Astrocyte of the spinal cord (primary cell): ENCODE results near the gene SLC4A4.

Source experiments
- DNase-seq: peaks from one replicate; pipeline ENCODE4 v3.0.0; 2011; ENCODE audit warnings: low read depth, low spot score
- H3K4me3 ChIP-seq: 2 replicates; pipeline ENCODE4 v1.5.1; 2011; ENCODE audit warnings: low read depth, mild to moderate bottlenecking, low read length, moderate library complexity
- in situ Hi-C: cut with HindIII; loops from 2 replicates; pipeline ENCODE4 v1.10.0; 2017; ENCODE audit warnings: low sequenced_read_pairs
- TF ChIP-seq, protein P1 (sequence below): IDR thresholded peaks from 2 replicates; pipeline ENCODE4 v1.5.1; 2012; ENCODE audit warnings: low read depth, mild to moderate bottlenecking, low read length, inconsistent platforms

Gene SLC4A4

DNA sequence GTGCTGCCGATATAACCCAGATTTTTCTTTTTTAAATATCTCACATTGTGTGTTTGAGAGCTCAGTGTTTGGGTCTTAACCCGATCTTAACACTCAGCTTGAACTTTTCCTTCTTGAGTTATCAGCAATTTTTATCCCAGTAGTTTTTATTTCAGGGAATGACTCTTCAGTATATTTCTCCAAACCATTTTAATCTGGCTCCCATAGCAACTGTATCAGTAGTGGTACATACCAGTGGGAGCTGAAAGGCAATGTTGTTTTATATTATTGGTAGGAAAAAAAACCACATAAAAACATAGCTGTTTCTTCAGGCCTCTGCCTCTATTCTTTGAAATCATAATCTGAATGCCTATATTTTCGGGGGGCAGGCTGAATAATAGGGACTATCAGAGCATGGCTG lies 111.1 kb downstream of the SLC4A4 start:
- H3K4me3 ChIP-seq = no peak overlapping the region
- in situ Hi-C loops = no loop called here
- DNase-seq = no peak

GRCh38 chr4:71453531-71453930 lies 114.7 kb downstream of the SLC4A4 start:
- in situ Hi-C loops = no loop called here
- no peak overlapping the region for H3K4me3 ChIP-seq
- TF ChIP-seq, protein P1, sequence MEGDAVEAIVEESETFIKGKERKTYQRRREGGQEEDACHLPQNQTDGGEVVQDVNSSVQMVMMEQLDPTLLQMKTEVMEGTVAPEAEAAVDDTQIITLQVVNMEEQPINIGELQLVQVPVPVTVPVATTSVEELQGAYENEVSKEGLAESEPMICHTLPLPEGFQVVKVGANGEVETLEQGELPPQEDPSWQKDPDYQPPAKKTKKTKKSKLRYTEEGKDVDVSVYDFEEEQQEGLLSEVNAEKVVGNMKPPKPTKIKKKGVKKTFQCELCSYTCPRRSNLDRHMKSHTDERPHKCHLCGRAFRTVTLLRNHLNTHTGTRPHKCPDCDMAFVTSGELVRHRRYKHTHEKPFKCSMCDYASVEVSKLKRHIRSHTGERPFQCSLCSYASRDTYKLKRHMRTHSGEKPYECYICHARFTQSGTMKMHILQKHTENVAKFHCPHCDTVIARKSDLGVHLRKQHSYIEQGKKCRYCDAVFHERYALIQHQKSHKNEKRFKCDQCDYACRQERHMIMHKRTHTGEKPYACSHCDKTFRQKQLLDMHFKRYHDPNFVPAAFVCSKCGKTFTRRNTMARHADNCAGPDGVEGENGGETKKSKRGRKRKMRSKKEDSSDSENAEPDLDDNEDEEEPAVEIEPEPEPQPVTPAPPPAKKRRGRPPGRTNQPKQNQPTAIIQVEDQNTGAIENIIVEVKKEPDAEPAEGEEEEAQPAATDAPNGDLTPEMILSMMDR = no peak
- DNase-seq = no peak

More for the DNA sequence above, 111.1 kb downstream of the SLC4A4 start:
- TF ChIP-seq, protein P1 = no peak

GRCh38 chr4:71456841-71457240 lies 118.0 kb downstream of the SLC4A4 start:
- H3K4me3 ChIP-seq = no peak overlapping the region
- TF ChIP-seq, protein P1 = no peak
- DNase-seq = peak; percentile 77
- in situ Hi-C loops = no loop called here

- DNase-seq = peak; percentile 23
- no peak overlapping the region for H3K4me3 ChIP-seq
- TF ChIP-seq, protein P1 = no peak
- in situ Hi-C loops = no loop called here
Measured at GRCh38 chr4:71460371-71460770, 121.6 kb downstream of the SLC4A4 start.

DNA sequence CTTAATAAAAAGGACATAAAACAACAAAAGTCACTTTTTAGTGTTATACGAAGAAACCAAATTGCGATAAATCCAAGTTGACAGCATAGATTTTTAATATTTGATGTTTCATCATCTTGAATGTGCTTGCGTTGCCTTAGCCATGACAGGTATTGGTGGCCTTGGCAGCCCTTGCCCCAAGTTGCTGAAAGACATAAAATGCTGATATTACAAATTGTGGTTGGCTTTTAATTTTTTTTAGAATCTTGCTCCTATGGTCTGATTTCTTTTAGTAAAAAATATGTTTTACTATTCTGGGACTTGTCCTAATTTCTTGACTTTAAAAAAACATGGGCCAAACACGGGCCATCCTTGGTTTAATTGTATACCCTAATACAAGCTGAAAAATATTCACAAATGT lies 122.6 kb downstream of the SLC4A4 start:
- in situ Hi-C loops = no loop called here
- no peak for DNase-seq
- TF ChIP-seq, protein P1 = no peak
- no peak overlapping the region for H3K4me3 ChIP-seq

- DNase-seq = no peak
- H3K4me3 ChIP-seq = no peak overlapping the region
- in situ Hi-C loops = no loop called here
- TF ChIP-seq, protein P1 = no peak
Measured at GRCh38 chr4:71466775-71467174, 128.0 kb downstream of the SLC4A4 start.

GRCh38 chr4:71468116-71468710 lies 129.4 kb downstream of the SLC4A4 start:
- H3K4me3 ChIP-seq = no peak overlapping the region
- no peak for DNase-seq
- in situ Hi-C loops = no loop called here
- TF ChIP-seq, protein P1 = no peak
